KMS-11 (cell line): Measurements from ENCODE around the gene KLHL18.

ENCODE experiments used
- H2AFZ ChIP-seq: fragments of 200-600 bp; sonication (generic); 2 replicates; pipeline ENCODE4 v1.6.1; 2016; ENCODE audit warnings: antibody characterized with exemption, mixed run types, low read depth
- H3K27ac ChIP-seq: fragments of 200-600 bp; sonication (generic); 2 replicates; pipeline ENCODE4 v1.6.1; 2016; ENCODE audit warnings: mild to moderate bottlenecking, mixed run types
- H3K27me3 ChIP-seq: fragments of 200-600 bp; sonication (generic); 2 replicates; pipeline ENCODE4 v1.6.1; 2017; ENCODE audit warnings: mild to moderate bottlenecking, low read depth, mixed run types, moderate library complexity; ENCODE audit not compliant: insufficient read depth
- H3K36me3 ChIP-seq: fragments of 200-600 bp; sonication (generic); 2 replicates; pipeline ENCODE4 v1.6.1; 2017; ENCODE audit warnings: mild to moderate bottlenecking, mixed run types; ENCODE audit not compliant: insufficient read depth
- H3K4me1 ChIP-seq: fragments of 200-600 bp; sonication (generic); 2 replicates; pipeline ENCODE4 v1.6.1; 2016; ENCODE audit warnings: mild to moderate bottlenecking, low read depth, mixed run types; ENCODE audit not compliant: poor library complexity, severe bottlenecking
- H3K4me2 ChIP-seq: fragments of 200-600 bp; sonication (generic); 2 replicates; pipeline ENCODE4 v1.7.0; 2016; ENCODE audit warnings: mild to moderate bottlenecking, mixed run types
- H3K4me3 ChIP-seq: fragments of 200-600 bp; sonication (generic); IDR thresholded peaks from 2 replicates; pipeline ENCODE4 v1.6.1; 2017; ENCODE audit warnings: low read depth, low read length, mixed read lengths; ENCODE audit not compliant: insufficient read depth
- H3K79me2 ChIP-seq: fragments of 200-600 bp; sonication (generic); 2 replicates; pipeline ENCODE4 v1.6.1; 2016; ENCODE audit warnings: low read depth, mixed run types; ENCODE audit not compliant: insufficient read depth
- H3K9ac ChIP-seq: fragments of 200-600 bp; sonication (generic); 2 replicates; pipeline ENCODE4 v1.6.1; 2016; ENCODE audit warnings: mild to moderate bottlenecking, mixed run types
- H4K20me1 ChIP-seq: fragments of 200-600 bp; sonication (generic); 2 replicates; pipeline ENCODE4 v1.6.1; 2016; ENCODE audit warnings: mild to moderate bottlenecking, mixed run types; ENCODE audit not compliant: insufficient read depth
- TF ChIP-seq, protein P1 (sequence below): fragments of 200-600 bp; sonication (generic); conservative IDR thresholded peaks from 2 replicates; pipeline ENCODE4 v1.6.1; 2017; ENCODE audit warnings: low read depth, mild to moderate bottlenecking, antibody characterized with exemption, low read length, moderate library complexity, mixed read lengths

Gene KLHL18

GRCh38 chr3:47339951-47340350 lies 57.2 kb downstream of the KLHL18 start:
- no peak overlapping the region for H2AFZ ChIP-seq
- H3K4me2 ChIP-seq, result no peak overlapping the region
- TF ChIP-seq, protein P1, sequence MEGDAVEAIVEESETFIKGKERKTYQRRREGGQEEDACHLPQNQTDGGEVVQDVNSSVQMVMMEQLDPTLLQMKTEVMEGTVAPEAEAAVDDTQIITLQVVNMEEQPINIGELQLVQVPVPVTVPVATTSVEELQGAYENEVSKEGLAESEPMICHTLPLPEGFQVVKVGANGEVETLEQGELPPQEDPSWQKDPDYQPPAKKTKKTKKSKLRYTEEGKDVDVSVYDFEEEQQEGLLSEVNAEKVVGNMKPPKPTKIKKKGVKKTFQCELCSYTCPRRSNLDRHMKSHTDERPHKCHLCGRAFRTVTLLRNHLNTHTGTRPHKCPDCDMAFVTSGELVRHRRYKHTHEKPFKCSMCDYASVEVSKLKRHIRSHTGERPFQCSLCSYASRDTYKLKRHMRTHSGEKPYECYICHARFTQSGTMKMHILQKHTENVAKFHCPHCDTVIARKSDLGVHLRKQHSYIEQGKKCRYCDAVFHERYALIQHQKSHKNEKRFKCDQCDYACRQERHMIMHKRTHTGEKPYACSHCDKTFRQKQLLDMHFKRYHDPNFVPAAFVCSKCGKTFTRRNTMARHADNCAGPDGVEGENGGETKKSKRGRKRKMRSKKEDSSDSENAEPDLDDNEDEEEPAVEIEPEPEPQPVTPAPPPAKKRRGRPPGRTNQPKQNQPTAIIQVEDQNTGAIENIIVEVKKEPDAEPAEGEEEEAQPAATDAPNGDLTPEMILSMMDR, result no peak
- H3K4me1 ChIP-seq, result peaks cover 5% of the 10 kb centered on the region
- H3K79me2 ChIP-seq, result no peaks in the 10 kb centered on the region
- H3K36me3 ChIP-seq, result no peaks in the 10 kb centered on the region
- H3K27me3 ChIP-seq, result no peaks in the 10 kb centered on the region
- H3K9ac ChIP-seq, result no peak overlapping the region
- no peak overlapping the region for H3K4me3 ChIP-seq
- no peak overlapping the region for H3K27ac ChIP-seq
- no peaks in the 10 kb centered on the region for H4K20me1 ChIP-seq

DNA sequence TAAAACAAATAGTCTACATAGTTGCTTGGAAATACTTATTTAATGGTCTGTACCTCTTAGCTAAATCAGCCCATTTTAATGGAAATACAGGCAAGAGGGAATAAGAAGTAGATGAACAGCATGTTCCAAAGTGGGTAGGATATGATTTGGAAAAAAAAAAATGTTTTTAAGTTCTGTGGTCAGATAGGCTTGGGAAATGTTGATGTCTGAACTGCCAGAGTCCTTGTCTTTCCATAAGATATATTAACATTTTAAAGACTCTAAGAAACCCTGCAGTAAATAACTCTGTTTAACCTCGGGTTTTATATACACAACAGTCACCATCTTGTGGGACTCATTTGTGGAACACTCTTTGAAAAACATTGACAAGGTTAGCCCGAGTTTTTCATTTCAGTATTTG lies 58.1 kb downstream of the KLHL18 start:
- Histone ChIP-seq H4K20me1 (no peaks in the 10 kb centered on the region), H3K4me2 (no peak overlapping the region), H3K4me3 (no peak overlapping the region), H3K4me1 (no peaks in the 10 kb centered on the region), H3K79me2 (no peaks in the 10 kb centered on the region), H2AFZ (no peak overlapping the region), H3K27ac (no peak overlapping the region), H3K36me3 (no peaks in the 10 kb centered on the region), H3K9ac (no peak overlapping the region), H3K27me3 (no peaks in the 10 kb centered on the region)
- TF ChIP-seq, protein P1, result no peak

DNA sequence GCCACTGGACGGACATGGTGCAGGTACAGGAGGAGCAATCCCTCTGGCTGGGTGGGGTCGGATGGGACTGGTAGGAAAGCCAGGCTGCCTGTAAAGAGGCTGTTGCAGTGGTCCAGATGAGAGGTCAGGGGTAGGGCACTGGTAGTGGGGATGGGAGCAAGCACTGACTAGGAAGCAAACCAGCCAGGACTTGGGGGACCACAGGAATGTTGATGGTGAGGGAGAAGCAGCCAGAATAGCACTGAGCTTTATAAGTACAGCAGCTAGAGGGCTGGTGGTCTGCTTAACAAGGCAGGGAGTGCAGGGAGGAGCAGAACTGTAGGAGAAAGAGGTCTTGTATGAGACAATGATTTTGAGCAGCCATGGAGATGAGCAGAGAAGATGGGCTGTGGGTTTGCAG lies 59.4 kb downstream of the KLHL18 start:
- Histone ChIP-seq H3K79me2 (no peaks in the 10 kb centered on the region), H3K27me3 (no peaks in the 10 kb centered on the region), H3K4me1 (no peaks in the 10 kb centered on the region), H3K36me3 (no peaks in the 10 kb centered on the region), H3K4me2 (no peak overlapping the region), H4K20me1 (no peaks in the 10 kb centered on the region), H3K4me3 (no peak overlapping the region), H3K9ac (no peak overlapping the region), H3K27ac (no peak overlapping the region), H2AFZ (no peak overlapping the region)
- TF ChIP-seq, protein P1, result no peak

GRCh38 chr3:47342812-47343211 lies 60.1 kb downstream of the KLHL18 start:
- no peak overlapping the region for H3K4me2 ChIP-seq
- H3K36me3 ChIP-seq, result no peaks in the 10 kb centered on the region

More at GRCh38 chr3:47342812-47343211, 60.1 kb downstream of the KLHL18 start:
- H3K27me3 ChIP-seq, result no peaks in the 10 kb centered on the region
- no peak overlapping the region for H2AFZ ChIP-seq
- no peaks in the 10 kb centered on the region for H3K4me1 ChIP-seq
- H3K4me3 ChIP-seq, result no peak overlapping the region
- H3K9ac ChIP-seq, result no peak overlapping the region
- no peak overlapping the region for H3K27ac ChIP-seq
- TF ChIP-seq, protein P1, result no peak
- no peaks in the 10 kb centered on the region for H3K79me2 ChIP-seq
- no peaks in the 10 kb centered on the region for H4K20me1 ChIP-seq
